Measurements from ENCODE around the gene PIPOX.
"Not testable (repeated sequence)": the region's sequence is repeated elsewhere in the genome, so short reads cannot be mapped to it uniquely, and the experiment has no call there.

Gene PIPOX

DNA sequence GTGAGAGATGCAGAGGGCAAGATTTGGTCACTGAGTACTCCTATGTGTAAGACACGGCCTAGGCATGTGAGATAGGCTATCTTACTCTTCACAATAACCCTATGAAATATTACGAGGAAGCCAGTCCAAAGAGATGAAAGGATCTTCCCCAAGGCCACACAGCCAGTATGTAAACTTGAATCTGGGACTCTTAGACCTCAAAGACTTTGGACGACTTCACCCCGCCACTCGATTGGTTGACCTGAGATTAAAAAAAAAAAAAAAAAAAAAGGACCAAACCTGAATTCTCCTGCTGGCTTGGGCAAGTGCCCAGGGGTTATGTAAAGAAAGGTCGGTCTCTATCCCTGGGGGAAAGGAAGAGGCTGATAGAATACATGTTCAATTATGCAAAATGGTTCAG, 33.1 kb downstream of the PIPOX start:
- no peak for DNase-seq (ENCODE audit: low read depth in 3 of 3)

DNA sequence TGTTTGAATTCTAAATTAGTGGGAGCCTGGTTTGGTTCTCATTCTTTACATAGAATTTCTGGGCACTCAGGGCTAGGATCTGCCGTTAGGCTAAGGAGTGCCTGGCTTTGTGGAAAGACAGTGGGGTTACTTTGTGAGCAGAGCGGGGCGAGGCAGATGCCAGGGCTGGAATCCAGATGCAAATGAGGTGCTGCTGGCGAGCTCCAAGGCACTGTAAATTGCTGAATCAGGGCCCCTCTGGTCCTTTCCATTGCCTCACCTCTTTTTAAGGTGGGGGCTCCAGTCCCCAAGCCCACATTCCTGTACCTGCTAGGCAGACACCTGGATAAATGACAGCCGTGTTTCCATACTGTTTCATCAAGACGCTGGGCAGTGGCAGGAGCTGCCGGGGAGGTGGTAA, 33.8 kb downstream of the PIPOX start:
- DNase-seq (ENCODE audit: low read depth in 3 of 3) = no peak

- no peak for DNase-seq (ENCODE audit: low read depth in 3 of 3)
These were observed 34.4 kb downstream of the PIPOX start for GRCh38 chr17:29077320-29077719.

DNA sequence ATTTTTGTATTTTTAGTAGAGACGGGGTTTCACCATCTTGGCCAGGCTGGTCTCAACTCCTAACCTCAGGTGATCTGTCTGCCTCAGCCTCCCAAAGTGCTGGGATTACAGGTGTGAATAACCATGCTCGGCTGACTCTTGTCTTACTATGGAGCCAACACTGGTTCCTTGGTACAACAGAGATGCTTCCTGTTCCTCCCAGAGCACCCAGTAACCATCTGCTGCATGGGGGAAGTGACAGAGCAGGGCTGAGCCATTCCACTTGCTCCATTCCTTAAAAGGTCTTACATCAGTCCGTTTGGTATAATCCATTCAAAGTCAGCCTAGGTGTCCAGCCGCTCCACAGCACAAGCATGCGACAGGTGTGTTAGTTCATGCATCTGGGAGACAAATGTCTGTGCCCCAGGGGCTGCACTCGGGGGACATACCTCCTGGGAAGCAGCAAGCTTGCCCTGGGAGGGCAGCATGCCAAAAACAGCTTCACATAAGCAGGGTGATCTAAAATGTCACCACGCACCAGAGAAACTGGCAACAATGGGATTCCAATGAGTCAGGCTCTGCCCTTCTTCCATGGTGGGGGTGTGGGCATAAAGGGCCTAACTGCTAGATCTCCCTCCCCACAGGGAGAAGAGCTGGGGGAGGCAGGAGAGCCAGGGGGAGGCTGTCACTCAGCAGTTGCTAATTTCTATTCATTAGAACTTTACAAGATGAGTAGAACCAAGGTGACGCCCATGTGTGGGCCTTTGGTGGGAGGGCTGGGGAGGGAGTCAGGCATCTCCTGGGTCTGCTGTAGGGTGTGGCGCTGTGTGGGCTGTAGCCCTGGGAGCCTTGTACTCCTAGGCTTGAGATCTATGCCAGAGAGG, 35.5 kb downstream of the PIPOX start:
- DNase-seq (ENCODE audit: low read depth in 3 of 3) = no peak

DNA sequence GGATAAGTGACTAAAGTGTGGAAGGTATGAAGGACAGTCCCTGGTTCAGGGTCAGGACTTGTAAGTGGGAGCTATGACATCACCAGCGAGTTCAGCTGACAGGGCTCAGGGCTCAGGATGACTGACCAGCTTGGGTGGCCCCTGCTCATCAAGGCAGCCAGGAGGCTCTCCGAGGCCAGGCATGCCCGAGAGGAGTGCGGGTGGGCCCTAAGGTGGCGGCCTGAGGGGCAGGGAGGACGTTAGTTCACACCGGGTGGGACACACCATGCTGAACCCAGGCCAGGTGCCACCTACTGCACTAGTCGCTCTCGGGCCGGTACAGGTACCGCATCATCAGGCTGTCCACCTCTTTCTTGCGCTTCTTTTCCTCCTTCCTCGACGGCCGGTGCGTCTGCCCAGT, 36.5 kb downstream of the PIPOX start:
- DNase-seq (ENCODE audit: low read depth in 3 of 3) = no peak

GRCh38 chr17:29079887-29080286, 36.9 kb downstream of the PIPOX start:
- DNase-seq (ENCODE audit: low read depth in 3 of 3) = no peak

- no peak for DNase-seq (ENCODE audit: low read depth in 3 of 3)
These were observed 37.4 kb downstream of the PIPOX start for GRCh38 chr17:29080323-29080722.

DNA sequence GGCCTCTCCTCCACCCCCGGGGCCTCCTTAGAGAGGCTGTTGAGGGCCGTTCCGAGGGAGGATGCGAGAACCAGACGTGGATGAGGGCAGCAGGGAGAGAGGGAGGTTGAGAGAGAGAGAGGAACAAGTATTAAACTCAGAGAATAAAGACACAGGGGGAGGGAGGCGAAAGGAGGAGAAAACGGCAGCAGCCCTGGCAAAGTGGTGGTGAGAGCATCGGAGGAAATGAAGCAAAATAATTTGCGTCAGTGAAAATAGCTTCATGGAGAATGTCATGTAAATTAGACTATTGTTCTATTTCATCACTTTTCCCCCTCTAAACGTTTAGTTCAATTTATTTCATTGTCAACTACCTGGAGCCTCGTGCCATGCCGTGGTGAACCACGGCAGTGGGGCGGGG, 38.0 kb downstream of the PIPOX start:
- no peak for DNase-seq (ENCODE audit: low read depth in 3 of 3)

- DNase-seq (ENCODE audit: low read depth in 3 of 3) = no peak
These were observed 41.7 kb downstream of the PIPOX start for GRCh38 chr17:29084541-29085146.

- no peak for DNase-seq (ENCODE audit: low read depth in 3 of 3)
These were observed 42.3 kb downstream of the PIPOX start for GRCh38 chr17:29085223-29085622.

DNA sequence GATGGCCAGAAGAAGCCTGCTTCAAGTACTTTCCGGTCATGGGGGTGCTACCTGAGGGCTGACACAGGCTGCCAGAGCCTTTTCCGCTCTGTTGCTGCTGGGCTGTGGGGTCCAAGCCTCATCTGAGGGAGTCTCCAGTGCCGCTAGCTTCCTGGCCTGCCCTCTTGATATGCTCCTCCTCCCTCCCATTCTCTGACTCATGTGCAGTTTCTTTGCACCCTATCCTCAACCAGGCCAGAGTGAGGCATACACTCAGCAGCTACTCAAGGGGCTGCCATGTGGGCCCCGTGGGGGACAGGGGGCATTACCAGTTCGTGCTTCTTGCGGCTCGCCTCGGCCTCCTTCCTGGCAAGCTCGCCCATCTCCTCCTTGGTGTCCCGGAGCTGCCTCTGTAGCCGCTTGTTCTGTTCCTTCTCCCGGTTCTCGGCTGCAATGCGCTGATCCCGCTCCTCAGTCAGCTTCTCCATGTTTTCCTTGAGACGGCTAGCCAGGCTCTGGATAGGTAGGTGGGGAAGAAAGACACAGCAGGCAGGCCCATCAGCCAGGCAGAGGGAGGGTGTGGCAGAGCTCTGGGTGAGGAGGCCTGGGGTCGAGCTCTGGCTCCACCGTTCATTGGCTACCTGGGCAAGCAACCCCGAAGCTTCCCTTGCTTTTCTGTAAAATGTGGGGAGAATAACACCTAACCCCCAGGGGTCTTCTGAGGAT, 43.8 kb downstream of the PIPOX start:
- no peak for DNase-seq (ENCODE audit: low read depth in 3 of 3)

- not testable (repeated sequence) for DNase-seq (ENCODE audit: low read depth in 3 of 3)
These were observed 45.8 kb downstream of the PIPOX start for GRCh38 chr17:29088782-29089181.

GRCh38 chr17:29089601-29090044, 46.7 kb downstream of the PIPOX start:
- DNase-seq (ENCODE audit: low read depth in 3 of 3) = no peak

- no peak for DNase-seq (ENCODE audit: low read depth in 3 of 3)
These were observed 47.2 kb downstream of the PIPOX start for GRCh38 chr17:29090108-29090507.

DNA sequence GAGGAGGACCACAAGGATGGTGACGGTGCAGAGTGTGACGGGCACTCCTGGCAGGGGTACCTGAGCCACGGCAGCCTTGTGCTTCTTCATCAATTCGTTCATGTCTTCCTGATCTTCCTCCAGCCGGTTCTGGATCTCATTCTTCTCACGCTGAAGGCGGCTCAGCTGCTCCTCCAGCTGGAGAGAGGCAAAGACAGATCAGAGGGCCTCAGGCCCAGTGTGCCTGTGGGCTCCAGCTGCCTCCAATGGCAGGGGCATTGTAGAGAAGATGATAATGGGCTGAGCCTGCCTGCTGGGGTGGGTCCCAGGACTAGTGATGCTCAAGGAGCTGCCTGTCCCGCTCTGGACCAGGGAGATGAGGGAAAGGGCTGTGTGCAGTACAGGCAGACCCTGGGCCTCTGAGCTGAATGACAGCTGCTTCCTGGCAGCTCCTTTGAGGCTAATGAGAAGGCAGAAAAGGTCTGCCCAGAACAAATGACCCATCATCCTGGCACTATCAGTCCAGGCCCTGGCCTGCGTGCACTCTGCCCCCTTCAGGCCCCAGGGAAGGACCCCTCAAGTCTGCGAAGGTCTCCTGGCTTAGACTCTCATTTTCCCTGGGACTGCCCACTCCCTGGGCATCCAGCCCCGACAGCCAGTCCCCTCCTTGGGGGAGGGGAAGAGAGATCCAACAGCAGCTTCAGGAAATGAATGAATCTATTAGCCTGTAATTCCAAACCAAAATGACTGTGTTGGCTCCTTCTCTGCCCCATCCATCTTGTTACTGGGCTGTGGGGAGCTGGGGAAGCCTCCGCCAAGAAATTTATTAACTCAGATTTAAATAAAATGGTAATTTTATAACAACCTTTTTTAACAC, 48.0 kb downstream of the PIPOX start:
- no peak for DNase-seq (ENCODE audit: low read depth in 3 of 3)

DNA sequence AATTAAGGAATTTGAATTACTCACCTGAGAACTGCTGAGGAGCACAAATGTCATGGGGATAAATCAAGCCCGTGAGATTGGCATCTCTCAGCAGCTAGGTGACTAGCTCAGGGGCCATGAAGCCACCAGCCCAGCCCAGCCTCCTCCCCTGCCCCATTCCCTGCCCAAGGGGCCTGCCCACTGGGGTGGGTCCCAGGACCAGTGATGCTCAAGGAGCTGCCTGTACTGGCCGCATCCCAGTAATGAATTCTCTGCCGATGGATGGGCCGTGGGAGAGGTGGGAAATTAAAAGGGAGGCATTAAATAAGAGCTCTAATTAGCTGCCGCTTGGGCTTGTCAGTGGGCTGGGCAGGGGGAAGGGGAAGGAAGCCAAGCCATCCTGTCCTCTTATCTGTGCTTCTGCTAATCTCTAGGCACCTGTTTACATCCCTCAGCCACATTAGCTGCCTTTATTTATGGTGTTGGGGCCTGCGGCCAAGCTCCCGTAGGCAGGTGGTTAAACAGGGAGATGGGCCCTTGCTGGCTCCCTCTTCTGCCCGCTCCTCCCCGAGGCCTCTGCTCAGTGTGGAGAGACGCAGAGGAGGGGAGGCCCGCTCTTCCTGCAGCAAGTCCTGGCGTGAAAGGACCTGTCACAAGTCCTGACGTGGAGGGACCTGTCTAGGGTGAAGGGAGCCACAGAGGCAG, 48.8 kb downstream of the PIPOX start:
- no peak for DNase-seq (ENCODE audit: low read depth in 3 of 3)

GRCh38 chr17:29093090-29093871, 50.3 kb downstream of the PIPOX start:
- no peak for DNase-seq (ENCODE audit: low read depth in 3 of 3)

- DNase-seq (ENCODE audit: low read depth in 3 of 3) = no peak
These were observed 51.3 kb downstream of the PIPOX start for GRCh38 chr17:29094101-29094708.

GRCh38 chr17:29095439-29095838, 52.5 kb downstream of the PIPOX start:
- no peak for DNase-seq (ENCODE audit: low read depth in 3 of 3)

- no peak for DNase-seq (ENCODE audit: low read depth in 3 of 3)
These were observed 53.2 kb downstream of the PIPOX start for GRCh38 chr17:29096094-29096493.

All from stimulated activated CD4-positive, alpha-beta T cell treated with anti-CD3 and anti-CD28 coated beads, TNF-alpha, amount 100 ng/mL, for 48 hours (primary cell).